ENCODE data around the gene PITX2.
A peak's percentile ranks its signal among the peaks of the same experiment; 100 is the strongest.

Gene PITX2

GRCh38 chr4:110636171-110636679 is 13.3 kb upstream of the PITX2 start:
- DNase-seq = peak; percentile 27

GRCh38 chr4:110635163-110635865 is 12.4 kb upstream of the PITX2 start:
- no peak for DNase-seq

DNA sequence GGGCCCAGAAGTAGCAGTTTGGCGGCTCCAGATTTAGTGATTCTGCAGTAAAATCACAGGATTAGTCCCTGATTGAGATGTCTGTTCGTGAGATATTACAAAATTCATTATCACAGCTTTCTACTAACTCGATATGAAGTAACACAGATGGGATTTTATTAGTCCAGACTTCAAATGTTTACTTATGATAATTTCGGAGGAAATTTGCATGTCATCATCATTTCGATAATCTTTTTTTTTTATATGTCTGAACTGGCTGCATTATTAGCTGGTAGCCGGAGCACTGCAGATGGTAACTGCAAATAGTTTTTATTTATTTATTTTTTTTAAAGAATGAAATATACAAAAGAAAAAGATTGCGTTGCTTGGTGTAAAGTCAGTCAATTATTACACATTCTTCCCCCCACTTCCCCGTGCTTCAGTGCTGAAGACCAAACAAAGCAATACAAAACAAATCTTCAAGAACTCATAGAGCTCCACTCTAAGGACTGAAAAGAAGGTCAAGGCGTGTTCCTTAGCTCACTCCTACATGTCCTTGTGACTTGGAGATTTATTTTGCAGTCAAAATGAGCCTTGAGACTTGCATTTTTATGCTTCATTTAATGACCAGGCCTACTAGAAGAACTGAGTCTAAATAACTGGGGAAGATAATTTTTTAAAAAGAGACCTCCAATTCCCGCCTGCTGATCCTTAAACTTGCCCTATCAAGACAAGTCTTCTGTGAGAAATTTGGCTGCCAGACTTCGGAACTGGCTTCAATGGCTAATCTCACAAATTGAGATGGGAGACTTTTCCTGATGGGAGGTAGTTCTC is 11.7 kb upstream of the PITX2 start:
- DNase-seq = no peak

DNA sequence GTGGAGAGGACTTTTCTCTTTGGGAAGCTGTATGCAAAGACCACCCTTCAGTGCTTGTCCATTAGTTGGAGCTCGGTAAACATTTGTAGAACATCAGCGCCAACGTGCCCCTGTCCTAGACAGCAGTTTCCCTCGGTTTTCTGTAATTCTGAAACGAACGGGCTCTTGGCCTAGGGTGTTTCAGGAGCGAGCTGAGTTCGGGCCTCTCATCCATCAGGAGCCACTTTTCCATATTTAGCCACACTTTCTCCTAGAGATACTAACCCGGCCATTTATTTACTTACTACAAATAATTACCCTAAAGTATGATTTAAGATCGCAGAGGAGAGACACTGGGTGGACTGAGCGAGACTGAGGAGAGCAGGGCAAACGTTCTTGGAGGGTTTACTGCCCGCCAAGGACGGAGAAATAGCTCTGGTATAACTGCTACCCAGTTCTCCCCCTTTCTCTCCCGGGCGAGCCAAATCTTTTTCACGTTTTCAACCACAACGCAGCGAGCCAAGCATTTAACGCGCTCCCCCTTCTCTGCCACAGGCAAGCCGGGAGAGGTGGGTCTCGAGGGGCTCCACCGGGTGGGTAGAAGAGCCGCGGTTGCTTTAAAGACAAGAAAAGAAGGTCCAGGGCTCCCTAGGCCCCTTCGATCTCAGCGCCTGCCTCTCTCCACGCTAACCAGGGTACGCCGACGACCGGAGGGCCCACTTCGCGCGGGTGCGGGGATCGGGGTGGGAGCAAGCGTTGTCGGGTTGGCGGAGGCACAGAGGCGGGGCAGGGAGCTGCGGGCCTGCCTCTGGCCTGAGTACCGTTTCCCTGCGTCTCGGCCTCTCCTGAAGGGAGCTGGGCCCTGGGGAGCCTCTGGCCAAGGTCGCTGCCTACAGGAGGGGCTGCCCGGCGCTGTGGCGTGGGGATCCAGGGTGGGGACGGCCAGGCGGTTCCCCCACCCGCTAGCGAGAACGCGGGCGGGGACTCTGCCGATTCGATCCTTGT is 10.8 kb upstream of the PITX2 start:
- no peak for DNase-seq

- peak; percentile 4 for DNase-seq
These were observed 9.9 kb upstream of the PITX2 start for GRCh38 chr4:110632506-110633357.

DNA sequence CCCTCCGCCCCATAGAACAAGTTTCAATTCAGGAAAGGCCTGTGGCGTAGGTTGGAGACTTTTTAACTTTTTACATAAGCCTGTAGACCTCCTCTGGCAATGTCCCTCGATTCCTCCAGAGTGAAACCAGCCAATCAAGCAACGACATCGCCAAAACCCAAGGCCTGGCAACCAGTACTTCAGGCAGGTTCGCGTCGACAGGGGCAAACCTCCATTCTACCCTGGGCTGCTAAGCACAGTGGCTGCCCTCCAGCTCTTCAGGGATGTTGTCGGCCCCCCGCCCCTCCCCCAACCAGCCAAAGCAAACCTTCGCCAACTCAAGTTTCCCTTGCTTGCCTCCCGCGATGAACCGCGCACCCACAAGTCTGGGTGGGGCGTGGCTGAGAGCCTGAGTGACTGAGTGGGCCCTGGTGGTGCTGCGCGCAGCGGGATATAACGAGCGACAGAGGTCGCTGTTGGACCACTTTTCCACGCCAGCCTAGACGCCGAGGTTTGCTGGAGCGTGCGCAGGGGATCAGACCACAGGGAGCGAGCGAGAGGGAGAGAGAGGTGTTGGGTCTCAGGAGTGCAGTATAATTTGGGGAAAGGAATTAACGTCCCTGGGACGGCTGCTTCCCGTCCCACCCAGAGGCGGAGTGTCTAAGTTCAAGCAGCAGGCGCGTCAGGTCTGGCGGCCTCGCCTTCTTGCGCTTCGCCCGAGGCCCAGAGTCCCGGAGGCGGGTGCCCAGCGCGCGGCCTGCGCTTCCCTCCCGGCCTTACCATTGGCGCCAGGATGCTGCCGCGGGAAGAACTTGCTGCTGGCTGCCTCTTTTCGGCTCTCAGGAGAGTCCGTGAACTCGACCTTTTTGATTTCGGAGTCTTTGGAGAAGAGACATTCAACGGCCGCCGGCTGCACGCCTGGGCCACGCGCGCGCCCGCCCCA is 9.0 kb upstream of the PITX2 start:
- DNase-seq = peak; percentile 87

GRCh38 chr4:110630688-110631402 is 8.0 kb upstream of the PITX2 start:
- DNase-seq = no peak

GRCh38 chr4:110629780-110630687 is 7.2 kb upstream of the PITX2 start:
- DNase-seq = no peak

- DNase-seq = no peak
These were observed 6.4 kb upstream of the PITX2 start for GRCh38 chr4:110629214-110629754.

DNA sequence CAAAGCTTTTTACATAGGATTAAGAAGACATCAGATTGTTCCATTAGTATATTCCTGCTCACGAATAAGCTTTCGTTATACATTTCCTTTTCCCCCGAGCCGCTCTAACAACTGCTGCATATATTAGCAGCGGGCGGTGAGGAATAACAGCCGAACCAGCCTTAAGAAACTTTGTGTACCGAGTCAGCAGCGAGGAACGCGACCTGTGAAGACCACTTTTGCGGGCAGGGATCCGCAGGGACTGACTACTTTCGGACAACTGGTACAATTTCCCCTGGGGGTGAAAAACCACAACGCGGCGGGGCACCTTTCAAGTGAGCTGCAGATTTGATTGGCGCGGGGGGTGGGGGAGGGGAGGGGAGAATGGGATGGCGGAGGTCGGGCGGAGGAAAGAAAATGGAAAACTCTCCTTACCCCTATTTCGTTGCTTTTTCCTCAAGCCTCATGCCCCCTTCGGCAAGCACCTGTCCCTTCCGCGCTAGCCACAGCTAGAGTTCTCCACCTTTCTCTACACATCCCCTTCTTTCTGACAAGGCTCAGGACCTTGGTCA is 5.9 kb upstream of the PITX2 start:
- no peak for DNase-seq

- DNase-seq = no peak
These were observed 5.2 kb upstream of the PITX2 start for GRCh38 chr4:110627977-110628662.

DNA sequence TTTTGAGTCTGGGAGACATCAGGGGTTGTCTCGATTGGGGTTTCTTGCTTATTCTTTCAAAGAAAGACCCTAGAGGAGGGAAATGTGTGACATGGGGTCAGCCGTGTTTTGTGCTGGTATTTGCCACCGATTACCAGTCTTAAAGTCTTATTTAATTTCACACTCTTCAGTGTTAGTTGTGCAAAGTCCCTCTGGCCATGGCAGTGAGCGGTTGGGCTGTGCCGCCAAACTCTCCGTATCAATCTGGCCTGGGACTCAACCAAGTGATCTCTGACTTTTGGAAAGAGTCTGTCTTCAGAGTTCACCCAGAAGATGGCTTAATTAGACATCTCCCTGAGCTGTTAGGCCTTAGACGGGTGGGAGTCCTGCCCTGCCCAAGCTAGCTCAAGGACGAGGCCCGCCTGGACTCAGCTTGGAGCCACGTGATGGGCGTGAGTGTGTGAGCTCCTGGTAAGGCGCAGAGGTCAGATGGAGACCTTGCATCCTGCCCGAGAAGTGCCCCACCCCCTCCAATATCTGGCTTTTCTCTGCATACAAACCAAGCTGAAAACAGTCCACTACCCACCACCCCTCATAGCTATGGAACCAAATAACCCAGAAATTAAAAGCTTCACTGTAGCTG is 3.8 kb upstream of the PITX2 start:
- no peak for DNase-seq

- peak; percentile 2 for DNase-seq
These were observed 2.8 kb upstream of the PITX2 start for GRCh38 chr4:110625576-110626257.

- peak; percentile 14 for DNase-seq
These were observed 2.1 kb upstream of the PITX2 start for GRCh38 chr4:110624904-110625494.

GRCh38 chr4:110624398-110624780 is 1.5 kb upstream of the PITX2 start:
- no peak for DNase-seq

GRCh38 chr4:110623718-110624397 is 981 bp upstream of the PITX2 start:
- DNase-seq = peak; percentile 22
